Activated CD4-positive, alpha-beta T cell treated with anti-CD3 and anti-CD28 coated beads for 36 hours (primary cell): ENCODE measurements around the gene TRIM54. TPM values are rescaled to one million over a fixed set of nuclear protein-coding genes. Genes with fewer than 3 reads are reported as not detected.

Experiments used
- ATAC-seq: fragments of 200-7000 bp; cut with Tn5 transposase; one replicate; pipeline ENCODE4 v1.10.0; 2021; ENCODE audit warnings: mild to moderate bottlenecking, moderate library complexity
- CTCF ChIA-PET: fragments of 350-600 bp; sonication (Branson Sonifier 250); formaldehyde crosslinking; loops from one replicate; lab custom pipeline; 2021; ENCODE audit warnings: antibody characterized with exemption; lab: Charles Lee
- POLR2A ChIA-PET: fragments of 350-600 bp; sonication (Branson Sonifier 250); formaldehyde crosslinking; loops from one replicate; lab custom pipeline; 2021; ENCODE audit warnings: antibody characterized with exemption, inconsistent platforms; lab: Charles Lee
- DNase-seq: peaks from one replicate; pipeline ENCODE4 v3.0.0-alpha.2; 2020
- H3K27ac Mint-ChIP-seq: one replicate; pipeline ENCODE4 v1.8.0; 2021; ENCODE audit warnings: mixed read lengths
- H3K27me3 Mint-ChIP-seq: one replicate; pipeline ENCODE4 v1.8.0; 2021; ENCODE audit warnings: mixed read lengths
- H3K36me3 Mint-ChIP-seq: one replicate; pipeline ENCODE4 v1.8.0; 2021; ENCODE audit warnings: low read depth, mixed read lengths
- H3K4me1 Mint-ChIP-seq: one replicate; pipeline ENCODE4 v1.8.0; 2021; ENCODE audit warnings: mixed read lengths
- H3K4me3 Mint-ChIP-seq: one replicate; pipeline ENCODE4 v1.8.0; 2021; ENCODE audit warnings: mild to moderate bottlenecking, moderate library complexity, mixed read lengths
- H3K9me3 Mint-ChIP-seq: one replicate; pipeline ENCODE4 v1.8.0; 2021; ENCODE audit warnings: low read depth, mixed read lengths
- intact Hi-C, 2 experiments: fragments of 100-400 bp; cut with DNase I in 1 of 2; cut with micrococcal nuclease in 1 of 2; formaldehyde crosslinking; loops; one replicate each; pipeline versions ENCODE4 v1.14.2 to v1.15.1; 2022 to 2024; cut with DNase I, micrococcal nuclease
- total RNA-seq, 2 experiments: library from RNA; stranded (reverse); gene quantifications; one replicate each; pipeline ENCODE4 v1.2.3, GENCODE V29; 2021

The TRIM54 gene
- total RNA-seq, 2 experiments from 2014 or later = 0.09 to 0.11 TPM

- no peak for ATAC-seq
- H3K9me3 Mint-ChIP-seq = no peaks in the 10 kb centered on the region
- POLR2A ChIA-PET = no interaction called here
- DNase-seq = no peak
- no peaks in the 10 kb centered on the region for H3K27me3 Mint-ChIP-seq
- intact Hi-C loops = no loop called here
- H3K27ac Mint-ChIP-seq = no peak overlapping the region
- CTCF ChIA-PET = interaction anchor here (2.0 kb wide), 1 partner anchor 35 kb away, joined by 8 read pairs; no protein-coding TSS in a partner anchor
- H3K4me1 Mint-ChIP-seq = no peaks in the 10 kb centered on the region
- no peak overlapping the region for H3K4me3 Mint-ChIP-seq
- peaks cover 35% of the 10 kb centered on the region for H3K36me3 Mint-ChIP-seq
Observed at GRCh38 chr2:27245116-27245515, 37.1 kb upstream of the TRIM54 start.

- ATAC-seq (no peak), DNase-seq (no peak)
- H3K36me3 Mint-ChIP-seq = peaks cover 29% of the 10 kb centered on the region
- H3K4me3 Mint-ChIP-seq = no peak overlapping the region
- intact Hi-C loops = no loop called here
- ChIA-PET POLR2A (no interaction called here), CTCF (interaction anchor here (2.0 kb wide), 1 partner anchor 34 kb away, joined by 8 read pairs; no protein-coding TSS in a partner anchor)
- H3K9me3 Mint-ChIP-seq = no peaks in the 10 kb centered on the region
- H3K27ac Mint-ChIP-seq = no peak overlapping the region
- H3K4me1 Mint-ChIP-seq = peaks cover 2% of the 10 kb centered on the region
- H3K27me3 Mint-ChIP-seq = peaks cover 2% of the 10 kb centered on the region
Observed at GRCh38 chr2:27245626-27246025, 36.6 kb upstream of the TRIM54 start.

GRCh38 chr2:27247893-27248292 is 34.3 kb upstream of the TRIM54 start:
- DNase-seq = no peak
- intact Hi-C loops = no loop called here
- peaks cover 9% of the 10 kb centered on the region for H3K36me3 Mint-ChIP-seq
- H3K27me3 Mint-ChIP-seq = peaks cover 2% of the 10 kb centered on the region
- CTCF ChIA-PET = interaction anchor here (0.7 to 3.2 kb wide), 5 partner anchors 31 to 376 kb away, joined by 3 to 32 read pairs (median 12); partner anchors contain the start of gene TRIM54
- H3K4me1 Mint-ChIP-seq = peaks cover 2% of the 10 kb centered on the region
- ATAC-seq = no peak
- H3K4me3 Mint-ChIP-seq = no peak overlapping the region
- H3K9me3 Mint-ChIP-seq = no peaks in the 10 kb centered on the region
- POLR2A ChIA-PET = interaction anchor here (1.0 kb wide), 1 partner anchor 32 kb away, joined by 5 read pairs; no protein-coding TSS in a partner anchor
- no peak overlapping the region for H3K27ac Mint-ChIP-seq

- no peak overlapping the region for H3K4me3 Mint-ChIP-seq
- ChIA-PET POLR2A (interaction anchor here (1.0 kb wide), 1 partner anchor 30 kb away, joined by 5 read pairs; no protein-coding TSS in a partner anchor), CTCF (interaction anchor here (0.5 to 3.2 kb wide), 13 partner anchors 9 to 596 kb away, joined by 3 to 32 read pairs (median 4); partner anchors contain the start of gene TRIM54)
- intact Hi-C loops = no loop called here
- H3K9me3 Mint-ChIP-seq = no peaks in the 10 kb centered on the region
- ATAC-seq (no peak), DNase-seq (no peak)
- H3K27me3 Mint-ChIP-seq = peaks cover 2% of the 10 kb centered on the region
- H3K4me1 Mint-ChIP-seq = peaks cover 2% of the 10 kb centered on the region
- H3K27ac Mint-ChIP-seq = no peak overlapping the region
- peaks cover 2% of the 10 kb centered on the region for H3K36me3 Mint-ChIP-seq
Observed at GRCh38 chr2:27249159-27249890, 32.9 kb upstream of the TRIM54 start.

- Mint-ChIP-seq H3K36me3 (no peaks in the 10 kb centered on the region), H3K27me3 (peaks cover 4% of the 10 kb centered on the region), H3K9me3 (no peaks in the 10 kb centered on the region), H3K4me1 (peaks cover 2% of the 10 kb centered on the region), H3K27ac (no peak overlapping the region), H3K4me3 (no peak overlapping the region)
- ATAC-seq (peak; percentile 93), DNase-seq (peak; percentile 83)
- CTCF ChIA-PET = interaction anchor here (0.7 to 3.9 kb wide), 13 partner anchors 10 to 288 kb away, joined by 3 to 37 read pairs (median 4); partner anchors contain the start of gene TRIM54
- POLR2A ChIA-PET = no interaction called here
- intact Hi-C loops = loop anchor here (1.0 to 5.0 kb wide), 3 partner anchors 30 to 53 kb away; no protein-coding TSS in a partner anchor
Observed at GRCh38 chr2:27249891-27250651, 32.2 kb upstream of the TRIM54 start.

GRCh38 chr2:27250652-27251379 is 31.4 kb upstream of the TRIM54 start:
- POLR2A ChIA-PET = interaction anchor here (1.0 kb wide), 1 partner anchor 53 kb away, joined by 6 read pairs; no protein-coding TSS in a partner anchor
- peaks cover 10% of the 10 kb centered on the region for H3K27me3 Mint-ChIP-seq

GRCh38 chr2:27251766-27252165 is 30.5 kb upstream of the TRIM54 start:
- Mint-ChIP-seq H3K36me3 (no peaks in the 10 kb centered on the region), H3K27me3 (peaks cover 13% of the 10 kb centered on the region), H3K4me1 (peaks cover 2% of the 10 kb centered on the region), H3K9me3 (no peaks in the 10 kb centered on the region), H3K4me3 (no peak overlapping the region), H3K27ac (no peak overlapping the region)
- DNase-seq (no peak), ATAC-seq (no peak)
- ChIA-PET POLR2A (interaction anchor here (1.0 kb wide), 1 partner anchor 52 kb away, joined by 6 read pairs; no protein-coding TSS in a partner anchor), CTCF (interaction anchor here (1.3 to 3.9 kb wide), 3 partner anchors 29 to 51 kb away, joined by 3 to 37 read pairs (median 14); partner anchors contain the start of gene TRIM54)
- intact Hi-C loops = loop anchor here in 1 of 2 experiments (5.0 kb wide), 1 partner anchor 51 kb away; no protein-coding TSS in a partner anchor

More at GRCh38 chr2:27250652-27251379, 31.4 kb upstream of the TRIM54 start:
- Mint-ChIP-seq H3K27ac (no peak overlapping the region), H3K4me3 (no peak overlapping the region), H3K36me3 (no peaks in the 10 kb centered on the region), H3K9me3 (no peaks in the 10 kb centered on the region), H3K4me1 (peaks cover 2% of the 10 kb centered on the region)
- DNase-seq = no peak
- no peak for ATAC-seq
- CTCF ChIA-PET = interaction anchor here (0.6 to 3.9 kb wide), 7 partner anchors 16 to 113 kb away, joined by 3 to 37 read pairs (median 6); partner anchors contain the start of gene TRIM54
- intact Hi-C loops = loop anchor here (1.0 to 5.0 kb wide), 3 partner anchors 29 to 52 kb away; no protein-coding TSS in a partner anchor

- ChIA-PET CTCF (interaction anchor here (0.9 to 1.5 kb wide), 3 partner anchors 19 to 48 kb away, joined by 3 read pairs; no protein-coding TSS in a partner anchor), POLR2A (no interaction called here)
- no peak for DNase-seq
- Mint-ChIP-seq H3K27me3 (peaks cover 27% of the 10 kb centered on the region), H3K4me1 (peaks cover 2% of the 10 kb centered on the region), H3K4me3 (no peak overlapping the region), H3K9me3 (no peaks in the 10 kb centered on the region), H3K27ac (no peak overlapping the region), H3K36me3 (no peaks in the 10 kb centered on the region)
- intact Hi-C loops = no loop called here
- no peak for ATAC-seq
Observed at GRCh38 chr2:27255187-27255586, 27.0 kb upstream of the TRIM54 start.

GRCh38 chr2:27255660-27256059 is 26.6 kb upstream of the TRIM54 start:
- H3K9me3 Mint-ChIP-seq = no peaks in the 10 kb centered on the region
- no peak overlapping the region for H3K27ac Mint-ChIP-seq
- POLR2A ChIA-PET = no interaction called here
- H3K4me1 Mint-ChIP-seq = no peaks in the 10 kb centered on the region
- CTCF ChIA-PET = interaction anchor here (0.9 to 1.5 kb wide), 3 partner anchors 18 to 48 kb away, joined by 3 read pairs; no protein-coding TSS in a partner anchor
- intact Hi-C loops = no loop called here
- DNase-seq (no peak), ATAC-seq (no peak)
- H3K36me3 Mint-ChIP-seq = no peaks in the 10 kb centered on the region
- peaks cover 30% of the 10 kb centered on the region for H3K27me3 Mint-ChIP-seq
- no peak overlapping the region for H3K4me3 Mint-ChIP-seq

- Mint-ChIP-seq H3K4me3 (no peak overlapping the region), H3K27ac (no peak overlapping the region), H3K4me1 (peaks cover 4% of the 10 kb centered on the region), H3K27me3 (peaks cover 42% of the 10 kb centered on the region), H3K9me3 (no peaks in the 10 kb centered on the region), H3K36me3 (no peaks in the 10 kb centered on the region)
- POLR2A ChIA-PET = no interaction called here
- DNase-seq = no peak
- intact Hi-C loops = no loop called here
- CTCF ChIA-PET = interaction anchor here (0.5 to 1.2 kb wide), 3 partner anchors 14 to 47 kb away, joined by 4 to 5 read pairs (median 4); no protein-coding TSS in a partner anchor
- ATAC-seq = no peak
Observed at GRCh38 chr2:27256855-27257454, 25.3 kb upstream of the TRIM54 start.
